ENCODE measurements around the gene TIMM8B. TPM values are rescaled to one million over a fixed set of nuclear protein-coding genes. Genes with fewer than 3 reads are reported as not detected.

TIMM8B gene
- total RNA-seq = 10 to 100 TPM; 33.5 to 49.4 TPM

DNA sequence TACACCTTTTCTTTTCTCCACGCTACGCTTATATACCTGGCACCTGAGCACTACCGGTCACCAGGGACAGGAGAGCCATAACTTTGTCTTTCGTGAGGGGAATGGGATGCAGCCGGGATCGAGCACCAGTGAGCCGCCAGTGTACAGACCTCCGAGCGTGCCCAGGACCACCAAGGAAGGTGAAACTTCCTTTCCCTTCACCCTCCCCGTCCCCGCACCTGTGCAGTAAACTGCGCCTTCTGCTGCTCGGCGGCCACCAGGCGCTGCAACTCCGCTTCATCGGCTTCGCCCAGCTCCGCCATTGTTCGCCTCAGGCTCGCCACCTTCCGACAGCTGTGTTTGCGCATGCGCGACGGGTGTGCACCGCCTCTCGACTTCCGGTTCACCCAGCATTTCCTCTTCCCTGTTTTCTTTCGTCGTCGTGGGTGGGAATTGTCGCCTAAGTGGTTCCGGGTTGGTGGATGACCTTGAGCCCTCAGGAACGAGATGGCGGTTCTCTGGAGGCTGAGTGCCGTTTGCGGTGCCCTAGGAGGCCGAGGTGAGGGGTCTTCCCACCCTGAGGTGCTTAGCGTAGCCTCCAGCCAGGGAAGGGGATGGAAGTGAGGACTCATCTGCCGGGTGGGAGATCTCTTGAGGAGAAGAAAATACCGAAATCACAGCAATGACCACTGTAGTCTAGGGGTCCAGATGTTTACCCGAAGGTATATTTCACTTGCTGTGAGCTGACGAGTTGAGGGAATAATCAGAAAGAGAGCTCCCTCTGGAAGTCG lies at the start of gene TIMM8B, which contains the start of gene SDHD:
Gene TIMM8B, minus strand, starts transcription at position 335 of the 770 bp plus-strand sequence. Its CDS starts 33 bp downstream, at position 302.
Gene SDHD, plus strand, starts transcription at position 452 of the 770 bp plus-strand sequence. Its CDS starts 35 bp downstream, at position 487.
- DNase-seq (ENCODE audit: low spot score in 2 of 2) = peak; percentile 92 to 97
- no peaks in the 10 kb centered on the region for H3K9me3 Mint-ChIP-seq
- H3K36me3 Mint-ChIP-seq = peaks cover 55 to 59% of the 10 kb centered on the region in 2 donors
- ATAC-seq = peak; percentile 86 to 97
- H3K27ac Mint-ChIP-seq = peak within 1 kb of the TSS; percentile 97 to 99

GRCh38 chr11:112134473-112134872 lies 47.9 kb upstream of the TIMM8B start:
- no peak for ATAC-seq
- Mint-ChIP-seq H3K9me3 (no peaks in the 10 kb centered on the region), H3K27ac (no peak overlapping the region), H3K36me3 (no peaks in the 10 kb centered on the region)
- no peak for DNase-seq (ENCODE audit: low spot score in 2 of 2)

- no peaks in the 10 kb centered on the region for H3K9me3 Mint-ChIP-seq
- no peak overlapping the region for H3K27ac Mint-ChIP-seq
- ATAC-seq = no peak
These were observed 46.2 kb upstream of the TIMM8B start for GRCh38 chr11:112132737-112133136.

GRCh38 chr11:112129656-112130055 lies 43.1 kb upstream of the TIMM8B start:
- Mint-ChIP-seq H3K9me3 (no peaks in the 10 kb centered on the region), H3K36me3 (no peaks in the 10 kb centered on the region), H3K27ac (no peak overlapping the region)
- DNase-seq (ENCODE audit: low spot score in 2 of 2) (no peak), ATAC-seq (no peak)

More at GRCh38 chr11:112132737-112133136, 46.2 kb upstream of the TIMM8B start:
- DNase-seq (ENCODE audit: low spot score in 2 of 2) = no peak
- H3K36me3 Mint-ChIP-seq = no peaks in the 10 kb centered on the region

GRCh38 chr11:112128483-112129121 lies 42.0 kb upstream of the TIMM8B start:
- Mint-ChIP-seq H3K36me3 (no peaks in the 10 kb centered on the region), H3K9me3 (no peaks in the 10 kb centered on the region), H3K27ac (no peak overlapping the region)
- DNase-seq (ENCODE audit: low spot score in 2 of 2) = no peak
- no peak for ATAC-seq

- ATAC-seq (no peak), DNase-seq (ENCODE audit: low spot score in 2 of 2) (no peak)
- Mint-ChIP-seq H3K27ac (no peak overlapping the region), H3K36me3 (no peaks in the 10 kb centered on the region), H3K9me3 (no peaks in the 10 kb centered on the region)
These were observed 40.5 kb upstream of the TIMM8B start for GRCh38 chr11:112127056-112127455.

DNA sequence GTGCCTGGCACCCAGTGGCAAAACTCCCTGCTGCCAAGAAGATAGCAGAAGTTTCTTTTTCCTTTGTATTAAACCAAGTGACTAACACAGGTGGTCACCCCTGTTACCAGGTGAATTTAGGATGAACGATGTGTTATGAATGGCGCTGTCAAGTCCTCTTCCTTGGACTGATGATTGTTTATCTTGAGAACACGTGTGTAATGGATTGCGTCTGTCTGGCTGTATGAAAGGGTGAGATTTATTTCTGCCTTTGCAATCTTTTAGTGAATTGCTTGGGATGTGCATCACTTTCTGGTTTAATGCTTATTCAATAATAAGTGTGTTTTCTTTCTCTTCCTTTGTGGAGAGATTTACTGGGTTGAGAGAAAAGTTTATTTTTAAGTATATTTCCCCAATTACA lies 36.6 kb upstream of the TIMM8B start:
- no peak for ATAC-seq
- Mint-ChIP-seq H3K36me3 (no peaks in the 10 kb centered on the region), H3K9me3 (no peaks in the 10 kb centered on the region), H3K27ac (no peak overlapping the region)
- DNase-seq (ENCODE audit: low spot score in 2 of 2) = no peak

GRCh38 chr11:112121981-112122615 lies 35.5 kb upstream of the TIMM8B start:
- H3K27ac Mint-ChIP-seq = no peak overlapping the region
- no peak for ATAC-seq
- no peak for DNase-seq (ENCODE audit: low spot score in 2 of 2)
- no peaks in the 10 kb centered on the region for H3K36me3 Mint-ChIP-seq
- no peaks in the 10 kb centered on the region for H3K9me3 Mint-ChIP-seq

GRCh38 chr11:112118176-112118575 lies 31.6 kb upstream of the TIMM8B start:
- ATAC-seq (no peak), DNase-seq (ENCODE audit: low spot score in 2 of 2) (no peak)
- Mint-ChIP-seq H3K9me3 (no peaks in the 10 kb centered on the region), H3K36me3 (no peaks in the 10 kb centered on the region), H3K27ac (no peak overlapping the region)

GRCh38 chr11:112115386-112115785 lies 28.8 kb upstream of the TIMM8B start:
- DNase-seq (ENCODE audit: low spot score in 2 of 2) = no peak

GRCh38 chr11:112114460-112114859 lies 27.9 kb upstream of the TIMM8B start:
- no peaks in the 10 kb centered on the region for H3K9me3 Mint-ChIP-seq
- DNase-seq (ENCODE audit: low spot score in 2 of 2) (no peak), ATAC-seq (no peak)
- H3K27ac Mint-ChIP-seq = no peak overlapping the region
- no peaks in the 10 kb centered on the region for H3K36me3 Mint-ChIP-seq

More at GRCh38 chr11:112115386-112115785, 28.8 kb upstream of the TIMM8B start:
- Mint-ChIP-seq H3K9me3 (no peaks in the 10 kb centered on the region), H3K27ac (no peak overlapping the region), H3K36me3 (no peaks in the 10 kb centered on the region)
- ATAC-seq = no peak

- Mint-ChIP-seq H3K36me3 (no peaks in the 10 kb centered on the region), H3K9me3 (no peaks in the 10 kb centered on the region), H3K27ac (no peak overlapping the region)
- DNase-seq (ENCODE audit: low spot score in 2 of 2) = no peak
- peak; percentile 55 to 72 for ATAC-seq
These were observed 27.2 kb upstream of the TIMM8B start for GRCh38 chr11:112113539-112114457.

GRCh38 chr11:112106070-112106469 lies 19.5 kb upstream of the TIMM8B start:
- Mint-ChIP-seq H3K9me3 (no peaks in the 10 kb centered on the region), H3K27ac (no peak overlapping the region), H3K36me3 (no peaks in the 10 kb centered on the region)
- DNase-seq (ENCODE audit: low spot score in 2 of 2) (no peak), ATAC-seq (no peak)

- ATAC-seq = no peak
- no peaks in the 10 kb centered on the region for H3K9me3 Mint-ChIP-seq
- no peak overlapping the region for H3K27ac Mint-ChIP-seq
- no peak for DNase-seq (ENCODE audit: low spot score in 2 of 2)
- no peaks in the 10 kb centered on the region for H3K36me3 Mint-ChIP-seq
These were observed 16.9 kb upstream of the TIMM8B start for GRCh38 chr11:112103446-112103845.

DNA sequence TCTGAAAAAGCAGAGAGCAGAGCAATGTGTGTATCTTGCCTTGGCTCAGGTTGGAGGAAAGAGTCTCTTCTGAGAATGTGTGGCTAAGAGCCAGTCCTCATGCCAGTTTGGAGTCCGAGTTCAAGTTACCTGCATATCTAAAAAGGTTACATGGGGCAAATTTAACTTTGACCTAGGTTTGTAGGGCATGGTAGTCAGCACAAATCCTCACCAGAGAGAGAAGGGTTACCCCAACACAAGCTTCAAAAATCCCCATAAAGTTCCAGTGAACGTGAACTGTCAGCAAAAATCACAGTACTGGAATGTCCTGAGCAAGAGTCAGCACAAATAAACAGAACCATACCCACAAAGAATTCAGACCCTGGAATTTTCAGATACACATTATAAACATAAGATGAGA lies 13.9 kb upstream of the TIMM8B start:
- no peaks in the 10 kb centered on the region for H3K36me3 Mint-ChIP-seq
- no peaks in the 10 kb centered on the region for H3K9me3 Mint-ChIP-seq
- DNase-seq (ENCODE audit: low spot score in 2 of 2) = no peak
- no peak for ATAC-seq
- no peak overlapping the region for H3K27ac Mint-ChIP-seq

GRCh38 chr11:112097734-112098528 lies 11.4 kb upstream of the TIMM8B start:
- Mint-ChIP-seq H3K9me3 (no peaks in the 10 kb centered on the region), H3K36me3 (no peaks in the 10 kb centered on the region), H3K27ac (no peak overlapping the region)
- ATAC-seq (no peak), DNase-seq (ENCODE audit: low spot score in 2 of 2) (no peak)

All from activated naive CD4-positive, alpha-beta T cell treated with anti-CD3 and anti-CD28 coated beads, Interleukin-2, amount 50 U/mL, for 72 hours (primary cell).